SKM-1 (cell line): Measurements from ENCODE around the gene CRIP2.

Experiments
- DNase-seq: peaks from one replicate; lab custom pipeline; 2025; ENCODE audit not compliant: unreplicated experiment; lab: John Stamatoyannopoulos, UW

Gene CRIP2

GRCh38 chr14:105444859-105445258, 29.8 kb upstream of the CRIP2 start:
- DNase-seq: no peak

GRCh38 chr14:105445290-105445689, 29.3 kb upstream of the CRIP2 start:
- DNase-seq: no peak

GRCh38 chr14:105445901-105446845, 28.4 kb upstream of the CRIP2 start:
- no peak for DNase-seq

GRCh38 chr14:105446971-105447370, 27.6 kb upstream of the CRIP2 start:
- no peak for DNase-seq

- no peak for DNase-seq
These were observed 26.7 kb upstream of the CRIP2 start for GRCh38 chr14:105447651-105448640.

GRCh38 chr14:105448706-105449111, 25.9 kb upstream of the CRIP2 start:
- no peak for DNase-seq

DNA sequence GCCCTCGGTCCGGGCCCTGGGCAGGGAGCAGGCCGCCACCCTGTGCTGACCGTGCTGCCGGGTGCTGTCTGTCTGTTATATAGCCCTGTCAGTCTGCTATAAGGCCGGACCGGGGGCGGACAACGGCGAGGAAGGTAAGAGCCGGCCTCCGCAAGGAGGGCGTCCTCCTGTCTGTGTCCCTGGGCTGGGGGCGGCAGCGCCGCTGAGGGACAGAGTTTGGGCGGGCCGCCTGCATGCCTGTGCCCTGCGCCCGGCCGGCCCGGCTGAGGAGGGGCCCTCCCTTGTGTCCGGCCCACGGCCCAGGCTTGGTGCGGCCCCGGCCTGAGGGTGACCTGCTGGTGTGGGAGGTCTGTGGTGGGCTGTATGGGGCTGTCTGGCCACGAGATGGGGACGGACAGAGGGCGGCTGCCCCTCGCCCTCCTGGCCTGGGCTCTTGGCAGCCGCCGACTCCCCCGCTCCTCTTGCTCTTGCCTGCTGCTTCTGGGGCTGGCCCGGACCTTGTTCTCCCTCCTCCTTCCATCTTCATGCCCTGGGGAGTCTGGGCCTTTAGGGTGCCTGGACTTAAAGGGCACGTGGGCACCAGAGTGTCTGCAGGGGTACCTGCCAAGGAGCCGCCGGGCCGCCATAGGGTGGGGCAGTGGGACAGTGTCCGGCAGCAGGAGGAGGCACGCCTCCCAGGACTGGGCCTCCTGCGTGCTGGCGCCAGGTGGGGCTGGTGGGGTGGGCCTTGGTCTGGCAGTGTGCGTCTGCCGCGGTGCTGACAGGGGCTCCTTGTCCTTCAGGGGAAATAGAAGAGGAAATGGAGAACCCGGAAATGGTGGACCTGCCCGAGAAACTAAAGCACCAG, 25.1 kb upstream of the CRIP2 start:
- DNase-seq: no peak

GRCh38 chr14:105450123-105450505, 24.5 kb upstream of the CRIP2 start:
- no peak for DNase-seq

GRCh38 chr14:105450864-105451720, 23.5 kb upstream of the CRIP2 start:
- DNase-seq: no peak

- DNase-seq: no peak
These were observed 21.7 kb upstream of the CRIP2 start for GRCh38 chr14:105452963-105453362.

DNA sequence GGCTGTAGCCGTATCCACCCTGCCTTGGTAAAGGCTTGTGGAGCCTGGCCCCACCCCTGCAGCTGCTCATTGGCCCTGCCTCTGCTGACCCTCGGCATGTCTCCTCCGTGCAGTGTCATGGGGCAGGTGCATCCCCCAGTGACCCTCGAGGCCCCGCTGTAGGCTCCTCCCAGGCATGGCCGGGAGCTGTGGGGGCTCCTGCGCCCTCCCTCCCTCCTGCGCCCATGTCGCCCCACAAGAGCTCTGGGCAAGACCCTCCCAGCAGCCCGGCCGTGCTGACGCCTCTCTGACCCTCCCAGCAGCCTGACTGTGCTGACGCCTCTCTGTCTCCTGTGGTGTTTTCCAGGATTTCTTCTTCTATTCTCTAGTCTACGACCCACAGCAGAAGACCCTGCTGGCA, 20.8 kb upstream of the CRIP2 start:
- DNase-seq: no peak

- no peak for DNase-seq
These were observed 19.5 kb upstream of the CRIP2 start for GRCh38 chr14:105455086-105455640.

DNA sequence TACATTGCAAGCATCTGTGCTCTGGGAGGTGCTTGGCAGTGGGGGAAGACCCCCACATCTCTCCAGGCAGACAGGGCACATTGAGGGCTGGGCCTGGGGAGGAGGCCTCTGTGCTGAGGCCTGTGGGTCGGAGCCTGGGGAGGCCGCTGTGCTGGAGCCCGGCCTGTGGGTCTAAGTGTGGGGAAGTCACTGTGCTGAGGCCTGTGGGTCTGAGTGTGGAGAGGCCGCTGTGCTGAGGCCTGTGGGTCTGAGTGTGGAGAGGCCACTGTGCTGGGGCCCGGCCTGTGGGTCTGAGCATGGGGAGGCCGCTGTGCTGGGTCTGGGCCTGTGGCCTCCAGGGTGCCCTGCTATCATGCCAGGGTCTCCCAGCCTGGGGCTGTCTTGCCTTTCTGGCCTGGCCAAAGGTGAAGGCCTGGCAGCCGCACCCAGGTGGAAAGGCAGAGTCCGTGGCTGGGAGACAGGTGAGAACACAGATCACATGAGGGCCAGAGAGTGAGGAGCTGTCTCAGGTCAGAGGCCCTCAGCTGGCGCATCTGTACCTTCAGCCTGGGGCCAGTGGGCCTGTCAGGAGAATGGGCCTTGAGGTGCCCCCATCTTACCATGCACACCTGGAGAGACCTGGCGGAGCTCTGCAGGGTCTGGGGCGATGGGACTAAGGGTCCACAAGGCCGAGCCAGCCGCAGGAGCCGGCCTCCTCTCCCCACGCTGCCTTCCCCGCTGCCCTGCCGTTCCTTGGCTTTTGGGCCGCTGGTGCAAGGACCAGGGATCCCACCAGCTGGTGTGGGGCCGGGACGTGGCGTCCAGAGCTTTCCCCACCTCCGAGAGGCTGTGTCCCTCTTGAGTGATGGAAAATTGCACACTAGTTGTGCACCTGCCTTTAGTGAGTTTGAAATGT, 18.6 kb upstream of the CRIP2 start:
- no peak for DNase-seq

GRCh38 chr14:105456736-105457617, 17.6 kb upstream of the CRIP2 start:
- DNase-seq: no peak

DNA sequence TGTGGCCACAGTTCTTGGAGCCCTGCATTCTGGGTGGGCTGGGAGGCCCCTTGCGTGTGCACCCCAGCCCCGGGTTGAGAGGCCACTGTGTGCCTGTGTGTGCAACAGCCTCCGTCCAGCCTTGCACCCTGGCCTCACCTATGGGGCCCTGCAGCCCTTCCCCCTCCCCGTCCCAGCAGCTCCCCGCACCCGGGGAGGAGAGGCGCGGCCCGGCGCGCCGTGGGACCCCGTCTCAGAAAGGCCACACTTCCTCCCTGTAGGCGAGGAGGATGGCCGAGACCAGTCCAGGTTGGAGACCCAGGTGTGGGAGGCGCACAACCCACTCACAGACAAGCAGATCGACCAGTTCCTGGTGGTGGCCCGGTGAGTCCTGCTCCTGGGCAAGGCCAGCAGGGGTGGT, 16.6 kb upstream of the CRIP2 start:
- no peak for DNase-seq

GRCh38 chr14:105458571-105458970, 16.1 kb upstream of the CRIP2 start:
- DNase-seq: no peak

DNA sequence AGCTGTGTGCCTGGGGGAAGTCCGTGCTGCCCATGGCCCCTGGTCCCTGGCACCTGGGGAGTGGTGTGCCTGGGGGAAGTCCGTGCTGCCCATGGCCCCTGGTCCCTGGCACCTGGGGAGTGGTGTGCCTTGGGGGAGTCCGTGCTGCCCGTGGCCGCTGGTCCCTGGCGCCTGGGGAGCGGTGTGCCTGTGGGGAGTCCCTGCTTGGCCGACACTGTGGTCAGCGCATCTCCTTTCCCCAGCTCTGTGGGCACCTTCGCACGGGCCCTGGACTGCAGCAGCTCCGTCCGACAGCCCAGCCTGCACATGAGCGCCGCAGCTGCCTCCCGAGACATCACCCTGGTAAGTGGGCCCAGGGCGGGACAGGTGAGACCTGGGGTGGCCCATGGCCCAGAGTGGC, 14.5 kb upstream of the CRIP2 start:
- no peak for DNase-seq

- no peak for DNase-seq
These were observed 14.0 kb upstream of the CRIP2 start for GRCh38 chr14:105460616-105461015.
